Activated B cell treated with CpG ODN at 0.5 μM for 24 hours (primary cell): ENCODE results near the gene ZFYVE21. TPM values are rescaled to one million over a fixed set of nuclear protein-coding genes. Genes with fewer than 3 reads are reported as not detected.

Experiments used
- ATAC-seq: fragments of 200-7000 bp; cut with Tn5 transposase; one replicate; pipeline ENCODE4 v1.10.0; 2021; ENCODE audit warnings: low read depth, mild to moderate bottlenecking, moderate library complexity
- CTCF ChIA-PET: fragments of 350-600 bp; sonication (Branson Sonifier 250); formaldehyde crosslinking; loops from one replicate; lab custom pipeline; 2021; ENCODE audit warnings: antibody characterized with exemption; lab: Charles Lee
- POLR2A ChIA-PET: fragments of 350-600 bp; sonication (Branson Sonifier 250); formaldehyde crosslinking; loops from one replicate; lab custom pipeline; 2021; ENCODE audit warnings: antibody characterized with exemption; lab: Charles Lee
- DNase-seq: peaks from one replicate; pipeline ENCODE4 v3.0.0; 2022
- H3K27ac Mint-ChIP-seq: one replicate; pipeline ENCODE4 v1.8.0; 2020; ENCODE audit warnings: mixed read lengths
- H3K27me3 Mint-ChIP-seq: one replicate; pipeline ENCODE4 v1.8.0; 2021; ENCODE audit warnings: mixed read lengths
- H3K36me3 Mint-ChIP-seq: one replicate; pipeline ENCODE4 v1.8.0; 2021; ENCODE audit warnings: low read depth, mixed read lengths
- H3K4me1 Mint-ChIP-seq: one replicate; pipeline ENCODE4 v1.8.0; 2021; ENCODE audit warnings: mixed read lengths
- H3K4me3 Mint-ChIP-seq: one replicate; pipeline ENCODE4 v1.8.0; 2020; ENCODE audit warnings: mild to moderate bottlenecking, mixed read lengths
- H3K9me3 Mint-ChIP-seq: one replicate; pipeline ENCODE4 v1.8.0; 2020; ENCODE audit warnings: mixed read lengths
- CTCF ChIP-seq: fragments of 200-600 bp; IDR thresholded peaks from one replicate; pipeline ENCODE4 v1.8.0; 2022; ENCODE audit warnings: antibody characterized with exemption, mild to moderate bottlenecking
- intact Hi-C: fragments of 100-400 bp; cut with micrococcal nuclease; formaldehyde crosslinking; loops from one replicate; pipeline ENCODE4 v1.15.1; 2024
- total RNA-seq: library from RNA; stranded (reverse); gene quantifications from 2 replicates; pipeline ENCODE4 v1.2.3, GENCODE V29; 2022

The ZFYVE21 gene
- total RNA-seq, result 12.4 and 16.7 TPM in 2 replicates

GRCh38 chr14:103715052-103716000, at the start of gene ZFYVE21, which contains the start of gene XRCC3:
Gene ZFYVE21 (plus strand): TSS chr14:103715810. CDS start chr14:103715842, 32 bp downstream.
Gene XRCC3 (minus strand): TSS chr14:103715451. CDS start chr14:103711087, 4,364 bp downstream.
- Mint-ChIP-seq H3K4me1 (peaks cover 34% of the 10 kb centered on the region), H3K27me3 (no peaks in the 10 kb centered on the region), H3K27ac (peak within 1 kb of the TSS; percentile 81), H3K4me3 (peak within 1 kb of the TSS; percentile 89), H3K36me3 (peaks cover 7% of the 10 kb centered on the region), H3K9me3 (no peaks in the 10 kb centered on the region)
- intact Hi-C loops, result loop anchor here (1.0 to 10.0 kb wide), 6 partner anchors 15 to 381 kb away; partner anchors contain the start of genes BAG5, COA8, EIF5 and KLC1
- POLR2A ChIA-PET, result interaction anchor here (0.5 to 1.5 kb wide), 7 partner anchors 10 to 1399 kb away, joined by 3 to 7 read pairs (median 3); partner anchors contain the start of gene KLC1
- TF ChIP-seq CTCF, result no peak
- ATAC-seq (peak; percentile 95), DNase-seq (peak; percentile 97)
- CTCF ChIA-PET, result no interaction called here

DNA sequence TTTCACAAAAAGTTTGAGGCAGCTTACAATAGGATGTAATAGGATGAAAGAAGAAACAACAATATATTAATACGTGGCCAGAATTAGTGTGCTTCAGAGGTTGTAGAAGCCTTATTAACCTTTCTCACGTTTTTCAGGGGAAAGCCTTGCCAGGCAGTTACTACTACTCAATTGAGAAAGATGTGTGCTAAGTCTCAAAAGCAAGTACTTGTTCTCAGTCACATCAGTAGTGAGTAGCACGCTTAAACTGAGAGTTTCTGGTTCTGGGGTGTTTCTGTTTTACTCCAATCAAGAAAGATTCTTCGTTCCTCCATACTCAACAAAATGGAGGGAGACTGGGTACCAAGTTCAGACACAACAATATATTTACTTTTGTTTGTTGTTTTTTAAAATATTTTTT, 47.9 kb upstream of the ZFYVE21 start:
- H3K27me3 Mint-ChIP-seq, result no peaks in the 10 kb centered on the region
- DNase-seq, result no peak
- no peaks in the 10 kb centered on the region for H3K4me1 Mint-ChIP-seq
- TF ChIP-seq CTCF, result no peak
- no peak overlapping the region for H3K27ac Mint-ChIP-seq
- ATAC-seq, result no peak
- intact Hi-C loops, result no loop called here
- no peak overlapping the region for H3K4me3 Mint-ChIP-seq
- POLR2A ChIA-PET, result no interaction called here
- H3K9me3 Mint-ChIP-seq, result no peaks in the 10 kb centered on the region
- CTCF ChIA-PET, result no interaction called here
- peaks cover 78% of the 10 kb centered on the region for H3K36me3 Mint-ChIP-seq

DNA sequence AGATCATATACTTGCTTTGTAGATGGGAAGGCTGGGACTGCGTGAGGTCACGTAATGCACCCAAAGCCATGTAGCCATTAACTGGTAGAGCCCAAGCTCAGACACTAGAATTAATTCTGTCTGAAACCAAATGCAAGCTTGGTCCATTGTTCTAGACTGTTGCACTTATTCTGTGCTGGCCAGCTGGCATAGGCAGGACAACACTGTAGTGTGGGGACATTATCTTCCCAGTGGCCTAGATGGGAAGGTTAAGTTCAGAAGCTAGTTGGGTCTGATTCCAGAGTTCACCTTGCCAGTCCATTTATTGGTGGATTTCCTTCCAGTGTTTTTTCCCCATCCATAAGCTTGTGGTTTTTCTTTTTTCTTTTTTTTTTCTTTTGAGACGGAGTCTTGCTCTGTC, 47.5 kb upstream of the ZFYVE21 start:
- Mint-ChIP-seq H3K9me3 (no peaks in the 10 kb centered on the region), H3K27ac (no peak overlapping the region), H3K4me1 (no peaks in the 10 kb centered on the region), H3K36me3 (peaks cover 79% of the 10 kb centered on the region), H3K27me3 (no peaks in the 10 kb centered on the region), H3K4me3 (no peak overlapping the region)
- ChIA-PET POLR2A (no interaction called here), CTCF (no interaction called here)
- no peak for TF ChIP-seq CTCF
- no peak for ATAC-seq
- intact Hi-C loops, result no loop called here
- DNase-seq, result no peak

- H3K4me1 Mint-ChIP-seq, result no peaks in the 10 kb centered on the region
- peaks cover 78% of the 10 kb centered on the region for H3K36me3 Mint-ChIP-seq
- CTCF ChIA-PET, result interaction anchor here (0.9 kb wide), 1 partner anchor 11 kb away, joined by 3 read pairs; no protein-coding TSS in a partner anchor
- no peak overlapping the region for H3K27ac Mint-ChIP-seq
- DNase-seq (no peak), ATAC-seq (no peak)
- no peak for TF ChIP-seq CTCF
- intact Hi-C loops, result no loop called here
- H3K27me3 Mint-ChIP-seq, result no peaks in the 10 kb centered on the region
- H3K9me3 Mint-ChIP-seq, result no peaks in the 10 kb centered on the region
- POLR2A ChIA-PET, result no interaction called here
- no peak overlapping the region for H3K4me3 Mint-ChIP-seq
These were observed 46.2 kb upstream of the ZFYVE21 start for GRCh38 chr14:103669370-103669769.

- no peaks in the 10 kb centered on the region for H3K4me1 Mint-ChIP-seq
- TF ChIP-seq CTCF, result no peak
- ChIA-PET POLR2A (no interaction called here), CTCF (no interaction called here)
- intact Hi-C loops, result no loop called here
- H3K27me3 Mint-ChIP-seq, result no peaks in the 10 kb centered on the region
- ATAC-seq, result no peak
- H3K9me3 Mint-ChIP-seq, result no peaks in the 10 kb centered on the region
- DNase-seq, result no peak
- peaks cover 80% of the 10 kb centered on the region for H3K36me3 Mint-ChIP-seq
- no peak overlapping the region for H3K4me3 Mint-ChIP-seq
- H3K27ac Mint-ChIP-seq, result no peak overlapping the region
These were observed 43.7 kb upstream of the ZFYVE21 start for GRCh38 chr14:103671911-103672310.
